H1 (cell line): Measurements from ENCODE around the gene MAP3K13. TPM values are rescaled to one million over a fixed set of nuclear protein-coding genes. Genes with fewer than 3 reads are reported as not detected.

Experiments
- CTCF ChIA-PET: fragments of 300-600 bp; sonication (Branson Sonifier 250); formaldehyde crosslinking; loops from one replicate; lab custom pipeline; 2021; ENCODE audit not compliant: partially characterized antibody; lab: Charles Lee
- POLR2A ChIA-PET: fragments of 300-600 bp; sonication (Branson Sonifier 250); formaldehyde crosslinking; loops from one replicate; lab custom pipeline; 2021; ENCODE audit warnings: inconsistent platforms; ENCODE audit not compliant: partially characterized antibody; lab: Charles Lee
- DNase-seq, 2 experiments: peaks; one replicate each; pipeline versions ENCODE4 v3.0.0 to v3.0.0-alpha.2; 2010 to 2022; ENCODE audit warnings: low spot score in 2 of 2, low read depth in 1 of 2, mixed read lengths in 1 of 2
- FAIRE-seq: peaks from 2 replicates; lab custom pipeline; 2011; peaks lifted over from hg19 to GRCh38; lab: Jason Lieb, UNC
- H2AFZ ChIP-seq: 2 replicates; pipeline ENCODE4 v1.8.1; 2012; ENCODE audit warnings: low read length, inconsistent platforms
- H2AK5ac ChIP-seq: 2 replicates; pipeline ENCODE4 v1.6.1; 2013; ENCODE audit warnings: low read depth, low read length
- H2BK120ac ChIP-seq: replicated peaks from 2 replicates; pipeline ENCODE3; 2013; ENCODE audit warnings: low read depth, low read length, inconsistent platforms
- H2BK12ac ChIP-seq: 2 replicates; pipeline ENCODE4 v1.6.1; 2013; ENCODE audit warnings: low read depth, low read length
- H2BK15ac ChIP-seq: 2 replicates; pipeline ENCODE4 v1.6.1; 2013; ENCODE audit warnings: low read length
- H2BK20ac ChIP-seq: 2 replicates; pipeline ENCODE4 v1.6.1; 2013; ENCODE audit warnings: low read length
- H2BK5ac ChIP-seq: 2 replicates; pipeline ENCODE4 v1.6.1; 2013; ENCODE audit warnings: low read depth, low read length
- H3K14ac ChIP-seq: 2 replicates; pipeline ENCODE4 v1.6.1; 2013; ENCODE audit warnings: inconsistent platforms; ENCODE audit not compliant: insufficient read length
- H3K18ac ChIP-seq: 2 replicates; pipeline ENCODE4 v1.6.1; 2013; ENCODE audit warnings: low read length; ENCODE audit errors: extremely low read depth
- H3K23ac ChIP-seq: 2 replicates; pipeline ENCODE4 v1.6.1; 2013; ENCODE audit warnings: inconsistent platforms; ENCODE audit not compliant: insufficient read length
- H3K23me2 ChIP-seq: 2 replicates; pipeline ENCODE4 v1.6.1; 2013; ENCODE audit warnings: low read depth, low read length
- H3K27ac ChIP-seq: 2 replicates; pipeline ENCODE4 v1.6.1; 2011; ENCODE audit warnings: low read depth, low read length, inconsistent platforms
- H3K27me3 ChIP-seq, 4 experiments: replicated peaks in 1 of 4; 1 replicate in 1 of 4; 2 replicates in 3 of 4; pipeline versions ENCODE4 v1.6.1 to v1.8.1; 2011 to 2013; ENCODE audit warnings: low read length in 3 of 4, mild to moderate bottlenecking in 3 of 4, inconsistent platforms in 2 of 4, mixed read lengths in 2 of 4, moderate library complexity in 1 of 4; ENCODE audit not compliant: control insufficient read depth in 3 of 4, insufficient read depth in 3 of 4; ENCODE audit errors: extremely low read depth in 1 of 4
- H3K36me3 ChIP-seq, 4 experiments: 2 replicates each; pipeline versions ENCODE4 v1.6.1 to v1.8.1; 2011 to 2013; ENCODE audit warnings: mild to moderate bottlenecking in 4 of 4, low read length in 3 of 4, moderate library complexity in 2 of 4, control low read depth in 1 of 4, inconsistent platforms in 1 of 4; ENCODE audit not compliant: insufficient read depth in 4 of 4, control insufficient read depth in 2 of 4
- H3K4ac ChIP-seq: replicated peaks from 2 replicates; pipeline ENCODE3; 2013; ENCODE audit warnings: low read length, low read depth, mixed read lengths, inconsistent platforms; ENCODE audit not compliant: insufficient read length
- H3K4me1 ChIP-seq, 4 experiments: replicated peaks in 1 of 4; 1 replicate in 1 of 4; 2 replicates in 3 of 4; pipeline versions ENCODE4 v1.6.1 to v1.8.1; 2011 to 2013; ENCODE audit warnings: low read length in 3 of 4, inconsistent platforms in 2 of 4, mixed read lengths in 1 of 4; ENCODE audit not compliant: insufficient read depth in 4 of 4, control insufficient read depth in 3 of 4
- H3K4me2 ChIP-seq, 2 experiments: 2 replicates each; pipeline versions ENCODE4 v1.6.1 to v1.8.1; 2011 to 2013; ENCODE audit warnings: low read depth in 2 of 2, low read length in 2 of 2, control low read depth in 1 of 2, inconsistent platforms in 1 of 2, mild to moderate bottlenecking in 1 of 2; ENCODE audit not compliant: insufficient read depth in 1 of 2
- H3K4me3 ChIP-seq, 4 experiments: fragments of 200-600, 300-600 bp in 1 of 4; sonication (generic), shearing (Covaris generic), sonication (Bioruptor Twin) in 1 of 4; 2 replicates each; pipeline versions ENCODE4 v1.5.1 to v1.8.1; 2011 to 2016; ENCODE audit warnings: low read length in 4 of 4, low read depth in 3 of 4, control low read depth in 2 of 4, inconsistent platforms in 2 of 4, mild to moderate bottlenecking in 2 of 4, mixed read lengths in 1 of 4, moderate library complexity in 1 of 4; ENCODE audit not compliant: insufficient read depth in 2 of 4; ENCODE audit errors: extremely low read depth in 1 of 4
- H3K56ac ChIP-seq: replicated peaks from 2 replicates; pipeline ENCODE3; 2013; ENCODE audit warnings: low read depth, mild to moderate bottlenecking, mixed read lengths, low read length, inconsistent platforms; ENCODE audit not compliant: insufficient read length
- H3K79me1 ChIP-seq: 2 replicates; pipeline ENCODE4 v1.6.1; 2013; ENCODE audit warnings: low read depth, low read length, control low read depth
- H3K79me2 ChIP-seq, 2 experiments: 2 replicates each; pipeline versions ENCODE4 v1.6.1 to v1.8.1; 2012 to 2013; ENCODE audit warnings: low read length in 2 of 2, mild to moderate bottlenecking in 2 of 2, inconsistent platforms in 1 of 2; ENCODE audit not compliant: insufficient read depth in 2 of 2, control insufficient read depth in 1 of 2
- H3K9ac ChIP-seq, 4 experiments: replicated peaks in 1 of 4; 1 replicate in 1 of 4; 2 replicates in 3 of 4; pipeline versions ENCODE4 v1.6.1 to v1.8.1; 2011 to 2013; ENCODE audit warnings: low read depth in 3 of 4, low read length in 3 of 4, control low read depth in 2 of 4, mild to moderate bottlenecking in 2 of 4, moderate library complexity in 2 of 4, inconsistent platforms in 1 of 4; ENCODE audit errors: extremely low read depth in 1 of 4
- H3K9me3 ChIP-seq, 2 experiments: 2 replicates each; pipeline versions ENCODE4 v1.6.1 to v1.8.1; 2012 to 2013; ENCODE audit warnings: mild to moderate bottlenecking in 2 of 2, moderate library complexity in 2 of 2, control low read depth in 1 of 2, inconsistent platforms in 1 of 2, low read depth in 1 of 2, low read length in 1 of 2, mixed read lengths in 1 of 2; ENCODE audit not compliant: insufficient read depth in 2 of 2
- H4K20me1 ChIP-seq, 2 experiments: replicated peaks in 1 of 2; 2 replicates each; pipeline versions ENCODE3 to v1.8.1; 2011 to 2013; ENCODE audit warnings: inconsistent platforms in 2 of 2, low read length in 2 of 2, mild to moderate bottlenecking in 1 of 2; ENCODE audit not compliant: insufficient read depth in 2 of 2, control insufficient read depth in 1 of 2
- H4K5ac ChIP-seq: 2 replicates; pipeline ENCODE4 v1.6.1; 2013; ENCODE audit warnings: low read length, low read depth, mixed read lengths, inconsistent platforms; ENCODE audit not compliant: insufficient read length
- H4K8ac ChIP-seq: 2 replicates; pipeline ENCODE4 v1.8.0; 2013; ENCODE audit warnings: mild to moderate bottlenecking, moderate library complexity, low read length, inconsistent platforms; ENCODE audit not compliant: insufficient read depth; ENCODE audit errors: extremely low read depth
- H4K91ac ChIP-seq: replicated peaks from 2 replicates; pipeline ENCODE3; 2013; ENCODE audit warnings: low read length, mixed read lengths, inconsistent platforms; ENCODE audit not compliant: insufficient read length
- RBBP5 ChIP-seq: IDR thresholded peaks from 2 replicates; pipeline ENCODE4 v1.7.1; 2012; ENCODE audit warnings: low read depth, mild to moderate bottlenecking, inconsistent platforms, low read length, moderate library complexity, borderline replicate concordance
- TAF1 ChIP-seq: IDR thresholded peaks from 2 replicates; pipeline ENCODE4 v1.6.1; 2011; ENCODE audit warnings: mild to moderate bottlenecking, low read depth, low read length
- WGBS, 2 experiments: shearing (Covaris generic) in 1 of 2; methylation state at CpG; one replicate each; pipeline versions ENCODE4 v1.1.6 to v1.1.7; 2013 to 2015; ENCODE audit warnings: low lambda C conversion rate in 2 of 2, mixed read lengths in 2 of 2, inconsistent platforms in 1 of 2, low coverage in 1 of 2, missing lambda C conversion rate in 1 of 2; ENCODE audit not compliant: insufficient replicate concordance in 2 of 2, insufficient coverage in 1 of 2, insufficient read length in 1 of 2; ENCODE audit errors: extremely low coverage in 1 of 2, missing lambda C conversion rate in 1 of 2; 5-methylcytosine and 5-hydroxymethylcytosine counted together
- polyA plus RNA-seq, 7 experiments: library from polyadenylated mRNA; depleted of rRNA in 3 of 7; stranded (reverse) in 5 of 7; unstranded in 2 of 7; fragments of >200 nt in 5 of 7; fragments of 200-250 nt in 2 of 7; gene quantifications; 1 replicate in 5 of 7; 2 replicates in 1 of 7; 4 replicates in 1 of 7; pipeline versions ENCODE4 v1.2.1 to v1.2.3, GENCODE V29; 2011 to 2013; ENCODE audit warnings: missing spikeins in 2 of 7, mixed read lengths in 2 of 7
- total RNA-seq: library from RNA; stranded (reverse); fragmentation: NEBNext Ultra II Directional; extraction: Animal tissue kit (Norgen Biotek cat#: 25700); gene quantifications from 2 replicates; pipeline ENCODE4 v1.2.1, GENCODE V29; 2021

Gene MAP3K13
- total and polyA plus RNA-seq, 2 of the 8 experiments (the other 6 are each of a cell fraction or from before 2014, with no cell fraction given): 6.8 to 17.9 TPM

GRCh38 chr3:185527364-185527763 lies 164.4 kb downstream of the MAP3K13 start:
- 90% methylated on average over 9 of the region's 9 CpGs; no CpG with 5 or more reads in 1 of the 2 experiments for whole genome bisulfite sequencing, 2 experiments
- Histone ChIP-seq H2AK5ac (no peak overlapping the region), H3K9me3 (no peaks in the 10 kb centered on the region), H3K36me3 (no peaks in the 10 kb centered on the region), H3K27ac (no peak overlapping the region), H3K79me1 (no peaks in the 10 kb centered on the region), H3K14ac (no peak overlapping the region), H2BK12ac (no peak overlapping the region), H3K56ac (no peak overlapping the region), H4K20me1 (no peaks in the 10 kb centered on the region), H2AFZ (0 out of 2 replicates have a peak overlapping the region, but pooled peaks have one; percentile 30), H3K4ac (no peak overlapping the region), H3K4me2 (no peak overlapping the region), H3K23ac (no peak overlapping the region), H3K18ac (no peak overlapping the region), H3K9ac (no peak overlapping the region), H4K91ac (no peak overlapping the region), H3K27me3 (no peaks in the 10 kb centered on the region), H3K4me1 (no peaks in the 10 kb centered on the region), H4K5ac (no peak overlapping the region), H2BK20ac (no peak overlapping the region), H2BK5ac (no peak overlapping the region), H3K4me3 (no peak overlapping the region), H4K8ac (no peak overlapping the region; the same call in 1 of the 2 replicates), H2BK120ac (no peak overlapping the region), H3K79me2 (no peaks in the 10 kb centered on the region), H2BK15ac (no peak overlapping the region), H3K23me2 (no peaks in the 10 kb centered on the region)
- FAIRE-seq: no peak
- ChIA-PET POLR2A (interaction anchor here (1.1 kb wide), 1 partner anchor 29 kb away, joined by 3 read pairs; the partner anchor contains the start of gene TMEM41A), CTCF (interaction anchor here (1.1 to 1.5 kb wide), 3 partner anchors 9 to 218 kb away, joined by 3 to 6 read pairs (median 6); no protein-coding TSS in a partner anchor)
- no peak for TF ChIP-seq RBBP5
- no peak for TF ChIP-seq TAF1
- DNase-seq: no peak
